ENCODE measurements around the gene SEMA3G. TPM values are rescaled to one million over a fixed set of nuclear protein-coding genes. Genes with fewer than 3 reads are reported as not detected.

Gene SEMA3G
- total RNA-seq, 1 experiment from 2014 or later: 0.32 TPM

DNA sequence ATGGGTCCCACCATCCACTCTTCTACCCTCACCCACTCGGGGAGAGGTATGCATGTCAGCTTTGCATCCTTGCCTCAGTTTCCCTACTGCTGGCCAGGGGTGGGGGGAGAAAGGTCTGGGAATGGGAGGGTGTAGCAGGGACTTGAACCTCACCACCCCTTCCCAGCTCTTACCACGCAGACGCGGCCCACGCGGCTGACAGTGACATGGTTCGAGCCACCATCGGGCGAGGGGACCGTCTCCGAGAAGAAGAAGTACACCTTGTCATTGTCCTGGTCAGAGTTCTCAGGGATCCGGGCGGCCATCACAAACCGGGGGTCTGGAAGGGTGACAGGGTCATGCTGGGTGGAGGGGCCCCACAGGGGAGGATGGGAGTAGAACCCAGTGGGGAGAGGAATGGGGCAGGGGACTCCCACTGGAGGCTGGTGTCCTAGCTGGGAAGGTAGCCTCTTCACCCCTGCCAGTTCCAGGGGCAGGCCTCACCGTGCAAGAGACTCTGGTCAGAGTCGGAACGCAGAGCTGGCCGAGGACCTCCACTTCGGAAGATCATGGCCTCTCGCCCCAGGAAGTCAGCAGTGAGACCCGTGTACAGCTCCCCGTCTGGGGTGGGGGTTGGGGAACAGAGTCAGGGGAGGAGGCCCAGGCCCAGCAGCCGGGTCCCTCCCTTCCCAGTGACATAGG, 3.7 kb downstream of the SEMA3G start:
- DNase-seq: no peak
- POLR2A ChIA-PET: no interaction called here
- H3K4me3 ChIP-seq (ENCODE audit: low read depth, low read length): no peak overlapping the region
- no peaks in the 10 kb centered on the region for H3K27me3 ChIP-seq (replicated peaks; ENCODE audit: control insufficient read depth, insufficient read depth, low read length)
- H3K36me3 ChIP-seq (ENCODE audit: control insufficient read depth, insufficient read depth, low read length): no peaks in the 10 kb centered on the region
- Mint-ChIP-seq H3K27me3 (ENCODE audit: insufficient read depth, unreplicated experiment) (no peaks in the 10 kb centered on the region), H3K36me3 (ENCODE audit: insufficient read depth, unreplicated experiment) (no peaks in the 10 kb centered on the region), H3K4me1 (ENCODE audit: low read depth, unreplicated experiment) (no peaks in the 10 kb centered on the region), H3K9me3 (ENCODE audit: unreplicated experiment) (no peaks in the 10 kb centered on the region), H3K27ac (ENCODE audit: unreplicated experiment) (no peak overlapping the region), H3K4me3 (ENCODE audit: unreplicated experiment) (no peak overlapping the region)
- H3K4me1 ChIP-seq: no peaks in the 10 kb centered on the region
- TF ChIP-seq, protein P1, sequence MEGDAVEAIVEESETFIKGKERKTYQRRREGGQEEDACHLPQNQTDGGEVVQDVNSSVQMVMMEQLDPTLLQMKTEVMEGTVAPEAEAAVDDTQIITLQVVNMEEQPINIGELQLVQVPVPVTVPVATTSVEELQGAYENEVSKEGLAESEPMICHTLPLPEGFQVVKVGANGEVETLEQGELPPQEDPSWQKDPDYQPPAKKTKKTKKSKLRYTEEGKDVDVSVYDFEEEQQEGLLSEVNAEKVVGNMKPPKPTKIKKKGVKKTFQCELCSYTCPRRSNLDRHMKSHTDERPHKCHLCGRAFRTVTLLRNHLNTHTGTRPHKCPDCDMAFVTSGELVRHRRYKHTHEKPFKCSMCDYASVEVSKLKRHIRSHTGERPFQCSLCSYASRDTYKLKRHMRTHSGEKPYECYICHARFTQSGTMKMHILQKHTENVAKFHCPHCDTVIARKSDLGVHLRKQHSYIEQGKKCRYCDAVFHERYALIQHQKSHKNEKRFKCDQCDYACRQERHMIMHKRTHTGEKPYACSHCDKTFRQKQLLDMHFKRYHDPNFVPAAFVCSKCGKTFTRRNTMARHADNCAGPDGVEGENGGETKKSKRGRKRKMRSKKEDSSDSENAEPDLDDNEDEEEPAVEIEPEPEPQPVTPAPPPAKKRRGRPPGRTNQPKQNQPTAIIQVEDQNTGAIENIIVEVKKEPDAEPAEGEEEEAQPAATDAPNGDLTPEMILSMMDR (IDR thresholded peaks at IDR 0.05; ENCODE audit: insufficient read depth in 1 of 2, low read depth in 1 of 2, low read length in 1 of 2, severe bottlenecking in 1 of 2, unreplicated experiment in 1 of 2): no peak
- intact Hi-C loops (cut with micrococcal nuclease; ENCODE audit: unreplicated experiment): no loop called here
- CTCF ChIA-PET: no interaction called here
- H3K9me3 ChIP-seq: no peaks in the 10 kb centered on the region
- no TSS peak for BruUV-seq (replicated peaks)

DNA sequence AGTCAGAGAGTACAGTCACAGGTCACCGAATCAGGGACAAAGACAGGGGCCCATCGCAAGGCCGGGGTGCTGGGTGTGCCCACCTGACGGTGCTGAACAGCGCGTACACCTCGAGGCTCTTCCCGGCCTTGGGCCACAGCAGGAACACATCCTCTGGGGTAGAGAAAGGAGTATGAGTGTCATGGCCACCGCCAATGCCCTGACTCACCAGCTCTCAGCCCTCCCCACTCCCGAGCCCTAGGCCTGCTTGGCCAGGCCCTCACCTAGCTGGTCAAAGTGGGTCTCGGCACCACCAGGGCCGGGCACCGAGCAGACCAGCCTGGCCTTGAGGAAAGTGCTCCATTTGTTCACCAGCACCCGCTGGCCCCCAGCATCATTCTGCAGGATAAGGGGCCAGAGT, 4.2 kb downstream of the SEMA3G start:
- Mint-ChIP-seq H3K4me1 (ENCODE audit: low read depth, unreplicated experiment) (no peaks in the 10 kb centered on the region), H3K27ac (ENCODE audit: unreplicated experiment) (no peak overlapping the region), H3K4me3 (ENCODE audit: unreplicated experiment) (no peak overlapping the region), H3K9me3 (ENCODE audit: unreplicated experiment) (no peaks in the 10 kb centered on the region), H3K27me3 (ENCODE audit: insufficient read depth, unreplicated experiment) (no peaks in the 10 kb centered on the region), H3K36me3 (ENCODE audit: insufficient read depth, unreplicated experiment) (no peaks in the 10 kb centered on the region)
- H3K9me3 ChIP-seq: no peaks in the 10 kb centered on the region
- no peak for DNase-seq
- H3K27me3 ChIP-seq (replicated peaks; ENCODE audit: control insufficient read depth, insufficient read depth, low read length): no peaks in the 10 kb centered on the region
- no peak overlapping the region for H3K4me3 ChIP-seq (ENCODE audit: low read depth, low read length)
- BruUV-seq (replicated peaks): no TSS peak
- H3K4me1 ChIP-seq: no peaks in the 10 kb centered on the region
- H3K36me3 ChIP-seq (ENCODE audit: control insufficient read depth, insufficient read depth, low read length): no peaks in the 10 kb centered on the region
- ChIA-PET CTCF (no interaction called here), POLR2A (no interaction called here)
- intact Hi-C loops (cut with micrococcal nuclease; ENCODE audit: unreplicated experiment): no loop called here
- TF ChIP-seq, protein P1 (IDR thresholded peaks at IDR 0.05; ENCODE audit: insufficient read depth in 1 of 2, low read depth in 1 of 2, low read length in 1 of 2, severe bottlenecking in 1 of 2, unreplicated experiment in 1 of 2): no peak

DNA sequence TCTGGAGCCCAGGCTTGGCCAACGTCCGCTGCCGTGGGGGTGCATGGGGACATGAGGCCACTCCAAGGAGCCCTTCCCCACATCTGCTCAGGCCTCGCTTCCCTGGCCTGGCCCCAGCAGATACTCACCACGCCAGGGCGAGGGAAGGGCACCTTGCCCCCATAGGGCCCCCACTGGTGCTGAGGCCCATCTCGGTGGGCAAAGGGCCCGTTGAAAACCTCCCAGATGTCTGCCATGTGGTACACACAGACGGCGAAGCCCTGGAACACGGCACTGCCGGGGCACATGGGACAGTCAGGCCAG, 4.7 kb downstream of the SEMA3G start:
- H3K27me3 Mint-ChIP-seq (ENCODE audit: insufficient read depth, unreplicated experiment): no peaks in the 10 kb centered on the region
- BruUV-seq (replicated peaks): no TSS peak
- DNase-seq: no peak
- H3K9me3 Mint-ChIP-seq (ENCODE audit: unreplicated experiment): no peaks in the 10 kb centered on the region
- no peaks in the 10 kb centered on the region for H3K27me3 ChIP-seq (replicated peaks; ENCODE audit: control insufficient read depth, insufficient read depth, low read length)
- H3K36me3 ChIP-seq (ENCODE audit: control insufficient read depth, insufficient read depth, low read length): no peaks in the 10 kb centered on the region
- H3K4me3 Mint-ChIP-seq (ENCODE audit: unreplicated experiment): no peak overlapping the region
- H3K36me3 Mint-ChIP-seq (ENCODE audit: insufficient read depth, unreplicated experiment): no peaks in the 10 kb centered on the region
- TF ChIP-seq, protein P1 (IDR thresholded peaks at IDR 0.05; ENCODE audit: insufficient read depth in 1 of 2, low read depth in 1 of 2, low read length in 1 of 2, severe bottlenecking in 1 of 2, unreplicated experiment in 1 of 2): no peak
- intact Hi-C loops (cut with micrococcal nuclease; ENCODE audit: unreplicated experiment): no loop called here
- ChIA-PET POLR2A (no interaction called here), CTCF (no interaction called here)
- H3K27ac Mint-ChIP-seq (ENCODE audit: unreplicated experiment): no peak overlapping the region
- no peak overlapping the region for H3K4me3 ChIP-seq (ENCODE audit: low read depth, low read length)
- no peaks in the 10 kb centered on the region for H3K9me3 ChIP-seq
- H3K4me1 ChIP-seq: no peaks in the 10 kb centered on the region
- H3K4me1 Mint-ChIP-seq (ENCODE audit: low read depth, unreplicated experiment): no peaks in the 10 kb centered on the region
